Stimulated activated CD4-positive, alpha-beta T cell treated with anti-CD3 and anti-CD28 coated beads, Interleukin-4, amount 100 ng/mL, for 48 hours (primary cell): ENCODE data around the gene TTC39C.

ENCODE experiments used
- DNase-seq, 2 donors: peaks; one replicate each; pipeline ENCODE4 v3.0.0-alpha.2; 2020; ENCODE audit warnings: low read depth in 2 of 2

Gene TTC39C

DNA sequence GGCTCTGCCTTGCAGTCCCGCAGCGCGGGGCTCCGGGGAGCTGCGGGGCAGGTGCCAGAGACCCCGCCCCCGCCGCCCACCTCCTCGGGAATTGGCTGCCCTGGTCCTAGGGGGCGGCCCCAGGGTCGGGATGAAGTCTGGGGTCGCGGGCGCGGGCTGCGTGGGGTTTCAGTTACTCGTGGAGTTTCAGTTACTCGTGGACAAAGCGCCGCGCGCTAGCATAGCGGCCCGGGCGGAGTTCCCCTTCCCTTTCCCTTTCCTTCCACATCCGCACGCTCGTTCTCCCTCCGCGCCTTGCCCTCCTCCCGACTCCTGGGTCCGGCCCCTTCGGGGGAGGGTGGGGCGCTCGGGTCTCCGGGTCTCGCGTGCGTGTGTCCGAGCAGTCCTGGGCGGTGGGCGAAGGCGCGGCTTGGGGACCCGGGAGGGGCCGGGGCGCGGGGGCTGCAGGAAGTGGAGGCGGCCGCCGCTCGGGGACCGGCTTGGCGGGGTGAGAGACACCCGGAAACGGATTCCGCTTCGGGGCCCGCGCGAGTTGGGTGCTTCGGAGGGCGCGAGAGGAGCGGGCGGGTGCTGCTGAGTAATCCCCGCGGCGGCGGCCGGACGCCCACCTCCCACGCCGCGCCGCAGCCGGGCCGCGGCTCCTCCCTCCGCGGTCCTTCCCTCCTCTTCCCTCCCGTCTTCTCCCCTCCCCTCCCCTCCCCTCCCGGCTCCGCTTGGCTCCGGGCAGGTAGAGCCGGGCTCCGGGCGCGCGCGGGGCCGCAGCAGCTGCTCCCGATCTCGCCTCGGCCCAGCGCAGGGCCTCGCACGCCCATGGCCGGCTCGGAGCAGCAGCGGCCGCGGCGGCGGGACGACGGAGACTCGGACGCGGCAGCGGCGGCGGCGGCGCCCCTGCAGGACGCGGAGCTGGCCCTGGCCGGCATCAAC, at the start of gene TTC39C:
TSS of gene TTC39C (plus strand) at position 693 of the 924 bp plus-strand sequence. CDS start at position 811, 118 bp downstream.
- peak; percentile 75 to 83 for DNase-seq

DNA sequence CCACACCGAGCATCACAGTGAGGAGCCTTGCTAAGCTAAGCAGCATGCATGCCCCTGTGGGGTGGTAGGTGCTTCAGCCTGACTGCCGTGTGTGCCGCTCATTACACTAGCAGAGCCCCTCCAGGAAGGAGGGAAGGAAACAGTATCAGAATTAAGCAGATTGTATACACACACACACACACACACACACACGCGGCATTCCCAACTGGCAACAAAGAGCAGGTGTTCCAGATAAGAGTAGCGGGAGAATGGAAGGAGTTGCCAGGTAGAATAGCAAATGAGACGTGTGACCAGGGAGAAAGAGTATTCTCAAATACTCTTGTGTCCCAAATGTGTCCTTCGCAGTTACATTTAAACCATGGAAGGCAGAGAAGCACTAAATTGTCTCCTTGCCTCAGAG, 47.6 kb upstream of the TTC39C start:
- no peak for DNase-seq

DNA sequence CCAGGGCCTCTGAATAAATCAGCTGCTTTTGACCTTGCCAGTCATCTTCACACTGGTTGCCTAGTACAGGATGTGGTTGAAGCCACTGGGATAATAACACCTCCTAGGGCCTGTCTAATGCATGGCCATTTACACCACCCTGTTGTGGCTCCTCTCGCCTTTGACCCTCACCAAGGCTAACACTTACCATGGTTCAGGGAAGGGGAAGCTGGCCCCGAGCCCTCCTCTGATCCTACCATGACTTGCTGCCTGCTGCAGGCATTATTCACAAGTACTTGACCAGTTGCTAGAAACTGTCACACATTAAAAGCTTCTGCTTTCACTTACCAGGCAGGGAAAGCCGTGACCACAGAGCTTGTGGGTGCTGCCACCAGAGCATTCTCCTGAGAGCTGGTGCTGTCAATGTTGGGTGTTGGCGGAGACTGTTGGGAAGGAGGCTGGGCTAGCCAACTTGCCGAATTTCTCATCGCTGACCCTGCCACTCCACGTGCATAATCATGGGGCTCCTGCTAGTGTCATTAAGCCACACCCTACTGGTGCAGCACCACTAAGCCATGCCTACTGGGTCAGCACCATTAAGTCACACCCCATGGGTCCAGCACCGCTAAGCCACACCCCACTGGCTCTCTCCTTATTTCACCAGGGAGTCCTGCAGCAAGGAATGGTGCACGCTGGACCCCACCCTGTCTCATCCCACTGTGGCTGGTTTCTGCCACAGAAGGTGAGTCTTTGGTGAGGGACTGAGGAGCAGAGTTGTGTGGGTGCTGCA, 47.0 kb upstream of the TTC39C start:
- no peak for DNase-seq

DNA sequence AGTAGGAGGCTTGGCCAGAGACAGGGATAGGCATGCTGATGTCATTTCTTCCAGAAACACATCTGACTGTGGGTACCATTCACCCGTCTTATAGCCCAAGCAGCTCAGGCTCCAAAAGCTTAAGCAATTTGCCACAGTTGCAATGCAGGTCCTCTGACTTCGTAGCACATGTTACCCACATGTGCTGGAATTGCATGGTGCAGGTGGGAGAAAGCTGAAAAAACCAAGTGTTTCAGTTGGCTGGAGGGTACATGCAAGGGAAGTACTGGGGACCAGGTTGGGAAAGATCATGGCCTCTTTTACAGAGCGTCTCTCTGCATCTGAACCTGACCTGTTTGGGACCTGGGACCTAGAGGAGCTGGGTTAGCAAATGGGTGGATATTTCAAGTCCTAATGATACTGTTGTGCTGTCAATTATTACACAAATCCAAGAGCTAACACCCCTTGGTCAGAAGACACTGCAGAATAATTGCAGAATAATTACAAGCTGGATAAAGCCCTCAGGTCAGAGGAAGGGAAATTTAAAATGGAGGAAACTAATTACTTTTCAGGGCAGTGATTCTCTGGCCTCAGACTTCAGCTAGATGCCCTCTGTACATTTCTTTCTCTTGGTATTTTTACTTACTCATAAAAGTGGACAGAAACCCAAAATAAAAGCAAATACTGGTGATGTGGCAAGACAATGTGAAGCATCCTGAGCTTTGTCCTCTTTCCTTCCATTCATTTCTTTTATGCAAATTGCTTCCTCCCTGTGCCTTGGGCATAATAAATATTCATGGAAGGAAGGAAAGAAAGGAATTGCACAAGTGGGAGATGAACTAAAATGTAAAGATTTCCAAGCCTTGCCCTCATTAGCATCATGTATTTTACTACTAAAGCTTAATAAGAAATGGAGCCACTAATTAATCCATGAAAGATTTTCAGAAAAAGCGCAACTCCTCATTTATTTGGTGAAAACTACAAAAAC, 45.6 kb upstream of the TTC39C start:
- no peak for DNase-seq

DNA sequence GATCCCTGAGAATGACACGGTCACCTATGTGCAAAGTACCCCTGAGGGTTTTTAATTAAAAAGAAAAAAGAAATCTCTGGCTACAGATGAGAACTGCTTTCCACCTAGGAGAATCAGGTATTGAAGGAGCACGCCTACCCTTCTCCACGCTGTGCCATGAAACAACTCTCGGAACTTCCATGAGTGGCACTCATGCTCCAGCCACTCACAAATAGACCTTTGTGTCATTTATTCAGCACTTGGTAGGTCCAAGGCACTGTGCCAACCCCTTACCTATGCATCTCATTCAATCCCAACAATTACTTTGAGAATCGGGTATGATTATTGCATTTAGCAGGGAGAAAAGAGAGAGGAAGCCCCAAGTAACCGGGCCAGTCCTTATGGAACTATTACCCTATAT, 44.9 kb upstream of the TTC39C start:
- no peak for DNase-seq

DNA sequence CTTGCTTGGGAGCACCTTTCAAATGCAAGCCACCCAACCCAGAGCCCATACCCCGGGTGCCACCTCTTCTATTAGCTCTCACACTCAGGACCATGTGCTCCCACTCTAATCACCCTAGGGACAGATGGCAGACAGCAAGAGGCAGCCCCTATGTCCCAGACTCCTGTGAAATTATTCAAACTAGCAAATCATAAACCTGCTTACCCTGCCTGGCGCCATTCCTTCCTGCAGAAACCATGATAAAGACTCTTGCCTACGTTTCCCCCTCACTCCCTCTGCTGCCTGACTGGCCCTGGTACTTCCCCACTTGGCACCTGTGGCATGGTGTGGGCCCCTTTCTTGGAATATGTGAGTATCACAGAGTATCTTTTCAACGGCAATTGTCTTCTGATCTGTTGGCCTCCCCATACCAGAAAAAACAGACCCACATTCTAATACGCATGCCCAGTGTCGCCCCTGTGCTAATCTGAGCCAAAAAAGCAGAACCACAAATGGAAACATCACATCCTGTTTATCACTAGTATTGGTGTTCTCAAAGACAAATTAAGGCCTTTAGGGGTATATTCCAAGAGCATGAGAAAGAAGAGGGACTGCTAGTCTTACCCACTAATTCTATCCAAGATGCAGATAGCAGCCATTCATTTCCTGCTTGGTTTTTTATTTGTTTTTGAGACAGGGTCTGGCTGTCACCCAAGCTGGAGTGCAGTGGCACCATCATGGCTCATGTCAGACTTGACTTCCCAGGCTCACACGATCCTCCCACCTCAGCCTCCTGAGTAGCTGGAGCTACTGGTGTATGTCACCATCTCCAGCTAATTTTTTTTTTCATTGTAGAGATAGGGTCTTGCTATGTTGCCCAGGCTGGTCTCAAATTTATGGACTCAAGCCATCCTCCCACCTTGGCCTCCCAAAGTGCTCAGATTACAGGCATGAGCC, 44.1 kb upstream of the TTC39C start:
- DNase-seq = peak in 1 of 2 donors; percentile 26

DNA sequence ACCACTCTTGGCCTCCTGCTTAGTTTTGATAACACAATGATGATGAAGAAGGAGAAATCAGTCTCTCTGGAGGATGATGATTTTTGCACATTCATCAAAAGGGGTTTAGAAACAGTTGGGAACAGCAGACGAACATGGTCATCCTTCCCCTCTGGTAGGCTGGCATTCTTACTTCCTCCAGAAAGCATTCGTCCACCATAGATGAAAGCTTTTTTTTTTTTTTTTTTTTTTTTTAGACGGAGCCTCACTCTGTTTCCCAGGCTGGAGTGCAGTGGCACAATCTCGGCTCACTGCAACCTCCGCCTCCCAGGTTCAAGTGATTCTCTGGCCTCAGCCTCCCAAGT, 43.5 kb upstream of the TTC39C start:
- DNase-seq = no peak

DNA sequence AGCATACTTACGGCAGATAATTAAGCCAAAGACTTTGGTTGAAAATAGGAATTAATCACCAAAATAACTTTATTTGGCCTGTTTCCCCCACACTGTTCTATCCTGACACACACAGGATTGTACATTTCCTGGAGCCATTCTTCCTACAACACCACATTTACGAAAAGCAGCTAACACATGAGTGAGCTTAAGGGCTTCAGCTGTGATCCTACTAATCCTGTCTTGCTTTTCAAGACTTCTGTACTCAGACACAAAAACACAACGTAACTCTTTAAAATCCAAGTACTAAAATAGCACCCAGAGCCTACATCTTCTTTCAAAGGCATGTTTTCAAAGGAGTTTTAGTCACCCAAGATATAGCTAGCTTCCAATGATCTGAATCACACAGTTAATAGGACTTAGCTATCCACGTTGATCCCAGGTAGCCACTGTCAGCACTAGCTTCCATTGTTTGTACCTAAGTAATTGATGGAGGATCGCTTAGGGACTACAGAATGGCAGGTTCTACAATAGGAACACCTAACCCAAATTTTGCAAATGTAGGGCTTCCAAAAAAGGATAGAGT, 42.8 kb upstream of the TTC39C start:
- DNase-seq = no peak

DNA sequence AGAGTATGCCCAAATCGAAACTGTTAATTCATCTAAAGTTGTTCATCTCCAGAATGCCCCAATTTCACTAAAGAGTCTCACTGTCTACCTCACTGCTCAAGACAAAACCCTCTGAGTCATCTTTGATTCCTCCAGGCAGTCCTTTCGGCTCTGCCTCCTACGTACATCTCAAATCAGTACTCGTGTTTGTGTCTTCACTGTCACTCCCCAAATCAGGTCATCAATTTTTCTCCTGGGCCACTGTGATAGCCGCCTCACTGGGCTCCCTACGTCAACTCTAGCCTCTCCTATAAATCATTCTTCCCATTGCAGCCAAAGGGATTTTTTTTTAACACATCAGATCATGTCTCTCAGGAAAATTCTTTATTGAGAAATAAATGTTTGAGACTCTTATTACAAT, 42.1 kb upstream of the TTC39C start:
- DNase-seq = peak in 1 of 2 donors; percentile 29

DNA sequence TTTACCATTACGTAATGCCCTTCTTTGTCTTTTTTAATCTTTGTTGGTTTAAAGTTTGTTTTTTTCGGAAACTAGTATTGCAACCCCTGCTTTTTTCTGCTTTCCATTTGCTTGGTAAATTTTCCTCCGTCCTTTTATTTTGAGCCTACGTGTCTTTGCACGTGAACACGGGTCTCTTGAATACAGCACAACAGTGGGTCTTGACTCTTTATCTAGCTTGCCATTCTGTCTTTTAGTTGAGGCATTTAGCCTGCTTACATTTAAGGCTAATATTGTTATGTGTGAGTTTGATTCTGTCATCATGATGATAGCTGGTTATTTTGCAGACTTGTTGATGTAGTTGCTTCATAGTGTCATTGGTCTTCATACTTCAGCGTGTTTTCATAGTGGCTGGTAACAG, 37.5 kb upstream of the TTC39C start:
- DNase-seq = no peak

DNA sequence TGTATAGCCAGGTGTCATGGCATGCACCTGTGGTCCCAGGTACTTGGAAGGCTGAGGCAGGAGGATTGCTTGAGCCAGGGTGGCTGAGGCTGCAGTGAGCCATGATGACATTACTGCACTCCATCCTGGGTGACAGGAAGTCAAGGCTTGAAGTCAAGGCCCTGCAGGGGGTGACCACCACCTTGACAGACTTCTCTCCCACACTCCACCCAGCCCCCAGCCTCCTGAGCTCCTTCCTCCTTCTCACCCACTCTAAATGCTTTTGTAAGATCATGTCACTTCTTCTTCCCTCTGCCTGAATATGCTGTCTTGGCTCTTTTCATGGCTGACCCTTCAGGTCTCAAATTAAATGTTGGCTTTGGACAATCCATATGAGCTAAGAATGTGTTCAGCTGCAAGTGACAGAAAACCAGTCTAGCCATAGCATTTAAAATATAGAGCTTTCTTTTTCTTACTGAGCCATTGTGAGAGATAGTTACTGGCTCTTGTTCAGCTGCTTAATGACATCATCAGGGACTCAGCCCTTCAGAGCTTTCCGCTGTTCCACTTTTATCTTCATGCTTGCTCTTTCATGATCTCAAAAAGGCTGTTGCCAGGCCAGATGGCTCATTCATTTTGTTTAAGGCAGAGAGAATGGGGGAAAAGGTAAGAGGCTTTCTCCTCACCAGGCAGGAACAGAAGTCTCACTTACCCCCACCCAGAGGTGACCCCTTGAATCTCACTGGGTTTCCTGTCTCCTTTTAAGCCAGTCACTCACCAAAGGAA, 36.7 kb upstream of the TTC39C start:
- no peak for DNase-seq

DNA sequence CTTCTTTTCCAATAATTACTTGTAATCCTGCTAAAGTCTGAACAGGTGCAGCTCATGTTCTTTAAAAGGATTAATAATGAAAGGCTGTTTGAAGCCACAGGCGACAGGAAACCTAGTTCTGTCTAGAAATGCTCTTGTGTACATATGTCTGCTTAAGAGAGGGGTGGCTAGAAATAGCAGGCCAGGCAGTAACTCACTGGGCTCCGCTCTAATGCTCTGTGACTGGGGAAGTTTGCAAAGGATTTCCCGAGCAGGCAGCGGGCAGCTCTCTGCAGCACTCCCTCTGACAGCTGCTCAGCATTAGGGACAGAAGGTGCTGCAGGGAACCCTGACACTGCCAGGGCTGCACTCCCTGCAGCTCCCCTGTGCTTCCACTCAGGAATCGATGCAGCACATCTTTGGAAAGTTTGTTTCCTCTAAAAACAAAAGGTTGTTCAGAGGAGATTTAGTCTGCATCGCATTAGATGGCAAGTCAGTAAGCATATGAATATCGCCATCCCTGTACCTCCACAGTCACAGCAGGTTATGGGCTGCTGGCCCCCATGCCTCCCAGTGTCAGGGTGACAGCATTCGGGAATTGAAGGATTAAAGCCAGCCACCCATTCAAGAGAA, 33.1 kb upstream of the TTC39C start:
- DNase-seq = no peak

DNA sequence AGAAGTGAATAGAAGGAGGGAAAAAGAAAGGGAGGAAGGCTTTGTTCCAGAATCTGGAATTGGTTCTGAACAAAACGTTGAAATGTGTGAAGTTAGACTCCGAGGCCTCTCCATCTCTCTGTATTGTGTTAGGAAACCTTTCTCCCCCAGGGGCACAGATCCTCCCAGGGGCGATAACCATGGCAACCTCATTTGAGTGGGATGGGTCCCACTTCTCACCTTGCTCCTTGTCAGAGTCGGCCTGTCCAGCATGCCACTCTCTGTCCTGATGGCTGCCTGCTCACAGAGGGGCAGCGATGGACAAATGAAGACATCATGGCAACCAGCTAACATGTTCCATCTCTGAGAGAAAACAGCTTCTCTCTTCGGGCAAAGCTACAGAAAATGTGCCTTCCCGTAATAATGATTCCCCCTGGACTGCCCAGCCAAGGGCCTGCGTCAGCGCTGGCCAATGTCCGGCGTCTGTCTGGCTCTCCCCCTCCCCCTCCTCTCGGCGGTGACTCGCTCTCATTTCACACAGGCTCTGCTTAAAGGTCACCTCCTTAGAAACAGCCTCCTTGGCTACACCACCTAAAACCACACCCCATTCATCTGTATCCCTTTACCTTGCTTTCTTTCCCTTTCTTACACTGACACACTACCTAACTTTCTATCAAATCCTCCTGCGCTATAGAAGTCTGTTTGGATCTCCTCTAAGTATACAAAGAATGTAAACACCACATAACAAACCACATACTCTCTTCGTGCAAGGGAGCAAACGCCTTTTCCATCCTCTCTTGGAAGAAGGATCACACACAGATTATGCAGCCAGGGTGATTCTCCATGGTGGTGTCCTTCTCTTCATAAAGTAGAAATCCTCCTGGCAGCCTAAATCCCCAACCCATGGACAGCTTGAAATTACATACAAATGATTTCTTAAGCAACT, 32.1 kb upstream of the TTC39C start:
- DNase-seq = no peak

DNA sequence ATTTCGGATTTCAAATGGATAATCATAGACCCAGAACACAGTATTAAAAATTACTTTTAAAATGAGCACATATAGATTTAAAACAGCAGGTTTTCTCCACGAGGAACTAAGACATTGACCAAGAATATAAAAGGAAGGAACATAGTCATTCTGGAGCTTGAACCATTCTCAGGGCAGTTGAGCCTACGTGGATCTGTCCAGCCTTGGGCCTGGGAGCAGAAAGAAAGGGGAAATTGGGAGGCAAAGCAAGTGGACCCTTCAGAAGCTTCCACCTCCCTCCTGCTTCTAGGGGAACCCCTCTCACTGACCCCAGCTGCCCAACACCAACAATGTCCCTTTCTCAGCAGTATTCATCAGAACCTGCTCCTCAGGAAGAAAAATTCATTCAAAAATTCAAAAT, 31.4 kb upstream of the TTC39C start:
- DNase-seq = no peak

DNA sequence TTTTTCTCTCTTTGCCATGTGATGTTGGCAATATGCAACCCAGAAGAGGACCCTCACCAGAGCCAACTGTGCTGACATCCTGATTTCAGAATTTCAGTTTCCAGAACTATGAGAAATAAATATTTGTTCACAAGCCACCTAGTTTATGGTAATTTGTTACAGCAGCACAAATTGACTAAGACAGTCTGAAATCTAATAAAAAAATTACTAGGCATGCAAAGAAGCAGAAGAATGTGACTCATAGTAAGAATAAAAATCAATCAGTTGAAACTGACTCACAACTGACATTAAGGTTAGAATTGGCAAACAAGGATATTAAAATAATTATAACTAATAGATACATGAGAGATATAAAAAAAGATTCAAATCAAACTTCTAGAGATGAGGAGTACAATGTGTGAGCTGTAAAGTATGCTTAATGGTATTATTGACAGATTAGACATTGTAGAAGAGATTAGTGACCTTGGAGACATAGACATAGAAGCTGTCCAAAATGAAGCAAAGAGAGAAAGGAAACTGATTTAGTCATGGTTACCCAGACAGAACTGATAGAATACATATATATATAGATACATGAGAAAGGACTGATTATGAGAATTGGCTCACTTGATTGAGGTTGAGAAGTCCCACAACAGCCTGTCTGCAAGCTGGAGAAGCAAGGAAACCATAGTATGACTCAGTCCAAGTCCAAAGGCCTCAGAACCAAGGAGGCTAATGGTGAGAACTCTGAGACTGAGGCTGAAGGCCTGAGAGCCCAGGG, 27.8 kb upstream of the TTC39C start:
- DNase-seq = no peak

DNA sequence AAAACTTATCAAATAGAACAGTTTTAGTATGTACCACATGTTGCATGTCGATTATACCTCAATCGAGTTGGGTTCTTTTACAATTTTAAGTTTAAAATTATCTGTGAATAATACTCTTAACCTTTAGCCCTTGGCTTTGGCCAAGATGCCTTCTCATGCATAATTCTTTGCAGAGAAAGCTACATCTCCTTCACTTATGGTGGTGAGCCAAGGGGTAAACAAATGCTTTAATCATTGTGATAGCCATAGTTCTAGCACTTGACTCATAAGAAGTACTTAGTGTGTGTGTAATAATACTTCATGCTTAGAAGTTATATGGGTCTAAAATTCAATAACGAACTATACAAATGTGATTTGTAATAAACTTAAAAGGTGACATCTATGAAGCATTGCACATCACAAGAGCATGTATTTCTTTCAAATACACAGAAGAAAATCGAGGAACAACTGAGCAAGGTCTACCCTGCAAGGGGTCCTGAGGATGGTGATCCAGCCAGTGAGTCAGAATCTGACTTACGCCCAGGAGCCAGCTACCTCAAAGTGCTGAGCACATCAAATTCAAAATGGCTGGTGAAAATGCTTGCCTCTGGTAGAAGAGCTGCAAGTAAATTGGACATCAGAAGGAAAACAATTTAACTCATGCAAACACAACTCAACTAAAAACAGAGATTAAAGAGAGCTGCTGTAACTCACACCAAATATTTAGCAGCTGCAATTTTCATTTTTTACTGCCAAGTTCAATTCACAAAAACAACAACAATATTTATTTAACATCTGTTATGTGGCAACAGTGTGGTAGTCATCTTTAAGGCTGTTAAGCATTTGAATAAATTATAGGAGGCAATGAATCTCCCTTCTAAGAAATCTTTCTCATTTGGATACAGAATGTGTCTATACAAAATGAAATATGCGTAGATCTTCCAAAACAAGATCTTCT, 23.8 kb upstream of the TTC39C start:
- DNase-seq = no peak
